ENCODE results near the gene KLHL22.
"Not testable (repeated sequence)": the region's sequence is repeated elsewhere in the genome, so short reads cannot be mapped to it uniquely, and the experiment has no call there.

DNA sequence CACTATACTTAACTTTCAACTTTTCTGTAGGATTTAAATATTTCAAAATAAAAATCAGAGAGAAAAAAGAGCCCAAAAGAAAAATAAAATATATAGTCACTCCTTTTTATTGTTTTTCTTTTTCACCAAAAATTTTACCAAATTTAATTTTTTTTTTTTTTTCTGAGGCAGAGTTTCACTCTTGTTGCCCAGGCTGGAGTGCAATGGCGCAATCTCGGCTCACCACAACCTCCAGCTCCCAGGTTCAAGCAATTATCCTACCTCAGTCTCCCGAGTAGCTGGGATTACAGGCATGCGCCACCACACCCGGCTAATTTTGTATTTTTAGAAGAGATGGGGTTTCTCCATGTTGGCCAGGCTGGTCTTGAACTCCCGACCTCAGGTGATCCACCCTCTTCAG lies 17.5 kb downstream of the KLHL22 start:
- TF ChIP-seq, protein P1, sequence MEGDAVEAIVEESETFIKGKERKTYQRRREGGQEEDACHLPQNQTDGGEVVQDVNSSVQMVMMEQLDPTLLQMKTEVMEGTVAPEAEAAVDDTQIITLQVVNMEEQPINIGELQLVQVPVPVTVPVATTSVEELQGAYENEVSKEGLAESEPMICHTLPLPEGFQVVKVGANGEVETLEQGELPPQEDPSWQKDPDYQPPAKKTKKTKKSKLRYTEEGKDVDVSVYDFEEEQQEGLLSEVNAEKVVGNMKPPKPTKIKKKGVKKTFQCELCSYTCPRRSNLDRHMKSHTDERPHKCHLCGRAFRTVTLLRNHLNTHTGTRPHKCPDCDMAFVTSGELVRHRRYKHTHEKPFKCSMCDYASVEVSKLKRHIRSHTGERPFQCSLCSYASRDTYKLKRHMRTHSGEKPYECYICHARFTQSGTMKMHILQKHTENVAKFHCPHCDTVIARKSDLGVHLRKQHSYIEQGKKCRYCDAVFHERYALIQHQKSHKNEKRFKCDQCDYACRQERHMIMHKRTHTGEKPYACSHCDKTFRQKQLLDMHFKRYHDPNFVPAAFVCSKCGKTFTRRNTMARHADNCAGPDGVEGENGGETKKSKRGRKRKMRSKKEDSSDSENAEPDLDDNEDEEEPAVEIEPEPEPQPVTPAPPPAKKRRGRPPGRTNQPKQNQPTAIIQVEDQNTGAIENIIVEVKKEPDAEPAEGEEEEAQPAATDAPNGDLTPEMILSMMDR (IDR thresholded peaks at IDR 0.05 in 4 of 5, conservative IDR thresholded peaks at IDR 0.05 in 1 of 5): not testable (repeated sequence)
- TF ChIP-seq POLR2A (IDR thresholded peaks at IDR 0.05): not testable (repeated sequence)

All from gastrocnemius medialis (tissue), 4 donors.